ENCODE results near the gene SLC24A4.

DNA sequence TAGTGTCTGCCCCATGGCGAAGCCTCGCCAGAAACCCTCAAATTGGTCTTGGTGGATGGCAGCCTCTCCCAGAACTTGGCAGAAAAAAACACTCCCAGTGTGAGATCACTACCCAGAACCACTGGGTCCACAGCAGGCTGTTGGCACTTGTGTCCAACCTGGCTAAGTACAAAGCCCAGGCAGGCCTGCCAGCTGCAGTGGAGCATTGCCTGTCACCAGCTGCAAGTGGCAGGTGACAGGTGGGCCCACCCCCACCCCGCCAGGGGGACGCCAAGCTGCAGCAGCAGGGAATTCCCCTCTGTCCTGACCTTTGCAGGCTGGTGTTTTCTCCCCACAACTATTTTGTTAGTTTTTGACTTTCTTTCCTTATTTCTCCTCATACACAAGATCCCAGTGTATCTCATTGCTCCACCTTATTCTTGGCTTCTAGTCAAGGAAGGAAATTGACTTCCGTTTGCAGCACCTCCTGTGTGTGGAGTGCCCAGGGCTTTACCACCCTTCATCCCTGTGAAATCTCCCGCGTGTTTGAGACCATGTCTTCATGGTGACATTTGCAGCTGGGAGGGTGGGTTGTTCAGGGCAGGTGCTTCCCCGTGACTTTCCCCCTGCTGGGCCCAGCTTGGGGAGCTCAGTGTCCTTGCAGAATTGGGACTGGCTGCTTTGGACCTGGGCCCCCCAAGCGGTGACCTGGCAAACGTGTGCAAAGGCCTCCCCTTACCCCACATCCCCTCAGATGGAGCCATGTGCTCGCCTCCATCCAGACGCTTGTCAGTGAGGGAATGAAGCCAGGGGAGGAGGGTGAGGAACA is 116.8 kb downstream of the SLC24A4 start:
- TF ChIP-seq, protein P1, sequence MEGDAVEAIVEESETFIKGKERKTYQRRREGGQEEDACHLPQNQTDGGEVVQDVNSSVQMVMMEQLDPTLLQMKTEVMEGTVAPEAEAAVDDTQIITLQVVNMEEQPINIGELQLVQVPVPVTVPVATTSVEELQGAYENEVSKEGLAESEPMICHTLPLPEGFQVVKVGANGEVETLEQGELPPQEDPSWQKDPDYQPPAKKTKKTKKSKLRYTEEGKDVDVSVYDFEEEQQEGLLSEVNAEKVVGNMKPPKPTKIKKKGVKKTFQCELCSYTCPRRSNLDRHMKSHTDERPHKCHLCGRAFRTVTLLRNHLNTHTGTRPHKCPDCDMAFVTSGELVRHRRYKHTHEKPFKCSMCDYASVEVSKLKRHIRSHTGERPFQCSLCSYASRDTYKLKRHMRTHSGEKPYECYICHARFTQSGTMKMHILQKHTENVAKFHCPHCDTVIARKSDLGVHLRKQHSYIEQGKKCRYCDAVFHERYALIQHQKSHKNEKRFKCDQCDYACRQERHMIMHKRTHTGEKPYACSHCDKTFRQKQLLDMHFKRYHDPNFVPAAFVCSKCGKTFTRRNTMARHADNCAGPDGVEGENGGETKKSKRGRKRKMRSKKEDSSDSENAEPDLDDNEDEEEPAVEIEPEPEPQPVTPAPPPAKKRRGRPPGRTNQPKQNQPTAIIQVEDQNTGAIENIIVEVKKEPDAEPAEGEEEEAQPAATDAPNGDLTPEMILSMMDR (IDR thresholded peaks at IDR 0.05) = no peak
- TF ChIP-seq POLR2A (IDR thresholded peaks at IDR 0.05) = no peak
